Activated naive CD4-positive, alpha-beta T cell (primary cell): ENCODE results near the gene UBE2G2.

ENCODE experiments used
- DNase-seq, 4 experiments: peaks; one replicate each; lab custom pipeline; 2025; lab: John Stamatoyannopoulos, UW

Gene UBE2G2

GRCh38 chr21:44763451-44764318 lies 37.9 kb downstream of the UBE2G2 start:
- no peak for DNase-seq

- DNase-seq, result no peak
Observed at GRCh38 chr21:44763050-44763378, 38.6 kb downstream of the UBE2G2 start.

GRCh38 chr21:44762221-44763049 lies 39.2 kb downstream of the UBE2G2 start:
- no peak for DNase-seq

- no peak for DNase-seq
Observed at GRCh38 chr21:44761747-44762208, 39.8 kb downstream of the UBE2G2 start.

- no peak for DNase-seq
Observed at GRCh38 chr21:44761011-44761729, 40.5 kb downstream of the UBE2G2 start.

- DNase-seq, result no peak
Observed at GRCh38 chr21:44760376-44760775, 41.2 kb downstream of the UBE2G2 start.

- no peak for DNase-seq
Observed at GRCh38 chr21:44759628-44760285, 41.9 kb downstream of the UBE2G2 start.

GRCh38 chr21:44758781-44759627 lies 42.6 kb downstream of the UBE2G2 start:
- DNase-seq, result no peak

GRCh38 chr21:44758141-44758561 lies 43.5 kb downstream of the UBE2G2 start:
- DNase-seq, result no peak

GRCh38 chr21:44757731-44758130 lies 43.9 kb downstream of the UBE2G2 start:
- no peak for DNase-seq

GRCh38 chr21:44756423-44757185 lies 45.0 kb downstream of the UBE2G2 start:
- no peak for DNase-seq

- no peak for DNase-seq
Observed at GRCh38 chr21:44755227-44755626, 46.4 kb downstream of the UBE2G2 start.

- DNase-seq, result no peak
Observed at GRCh38 chr21:44753357-44753756, 48.3 kb downstream of the UBE2G2 start.

- DNase-seq, result no peak
Observed at GRCh38 chr21:44752671-44753235, 48.9 kb downstream of the UBE2G2 start.

GRCh38 chr21:44751799-44752636 lies 49.6 kb downstream of the UBE2G2 start:
- DNase-seq, result no peak

- DNase-seq, result no peak
Observed at GRCh38 chr21:44751186-44751798, 50.3 kb downstream of the UBE2G2 start.

- DNase-seq, result no peak
Observed at GRCh38 chr21:44750675-44751025, 51.0 kb downstream of the UBE2G2 start.
